Loucy (cell line): ENCODE data around the gene GTPBP2.

Experiments
- H2AFZ ChIP-seq: fragments of 200-600 bp; sonication (generic); 2 replicates; pipeline ENCODE4 v1.6.0; 2016; ENCODE audit warnings: antibody characterized with exemption, mild to moderate bottlenecking, low read length, moderate library complexity
- H3F3A ChIP-seq: fragments of 200-600 bp; 2 replicates; pipeline ENCODE4 v1.6.0; 2016; ENCODE audit warnings: antibody characterized with exemption, low read depth, mild to moderate bottlenecking
- H3K27me3 ChIP-seq: fragments of 200-600 bp; sonication (generic); 2 replicates; pipeline ENCODE4 v1.6.1; 2014; ENCODE audit warnings: low read length, mild to moderate bottlenecking; ENCODE audit not compliant: insufficient read depth, poor library complexity, severe bottlenecking
- H3K36me3 ChIP-seq: fragments of 200-600 bp; sonication (generic); 2 replicates; pipeline ENCODE4 v1.6.1; 2016; ENCODE audit warnings: low read length; ENCODE audit not compliant: insufficient read depth
- H3K4me1 ChIP-seq: fragments of 200-600 bp; sonication (generic); 2 replicates; pipeline ENCODE4 v1.5.1; 2014; ENCODE audit warnings: low read length, mild to moderate bottlenecking; ENCODE audit not compliant: insufficient read depth, poor library complexity, severe bottlenecking
- H3K4me2 ChIP-seq: fragments of 200-600 bp; sonication (generic); 2 replicates; pipeline ENCODE4 v1.6.0; 2014; ENCODE audit warnings: antibody characterized with exemption, low read length, low read depth, mild to moderate bottlenecking; ENCODE audit not compliant: poor library complexity, severe bottlenecking
- H3K4me3 ChIP-seq: fragments of 200-600 bp; sonication (generic); 2 replicates; pipeline ENCODE4 v1.5.1; 2014; ENCODE audit warnings: low read length, mild to moderate bottlenecking, mixed read lengths; ENCODE audit not compliant: poor library complexity, severe bottlenecking
- H3K79me2 ChIP-seq: fragments of 200-600 bp; sonication (generic); 2 replicates; pipeline ENCODE4 v1.6.1; 2014; ENCODE audit warnings: low read length; ENCODE audit not compliant: insufficient read depth
- H3K9ac ChIP-seq: fragments of 200-600 bp; sonication (generic); 2 replicates; pipeline ENCODE4 v1.6.0; 2014; ENCODE audit warnings: mild to moderate bottlenecking, low read depth, low read length, moderate library complexity; ENCODE audit not compliant: poor library complexity, severe bottlenecking
- H3K9me2 ChIP-seq: fragments of 200-600 bp; sonication (generic); replicated peaks from 2 replicates; pipeline ENCODE4 v1.6.1; 2016; ENCODE audit warnings: low read depth, low read length, mixed read lengths
- H3K9me3 ChIP-seq: fragments of 200-600 bp; sonication (generic); 2 replicates; pipeline ENCODE4 v1.6.1; 2014; ENCODE audit warnings: mild to moderate bottlenecking, antibody characterized with exemption, low read length, low read depth; ENCODE audit not compliant: insufficient read depth
- H4K20me1 ChIP-seq: fragments of 200-600 bp; sonication (generic); 2 replicates; pipeline ENCODE4 v1.6.0; 2014; ENCODE audit warnings: antibody characterized with exemption, low read length, mild to moderate bottlenecking; ENCODE audit not compliant: insufficient read depth, poor library complexity, severe bottlenecking
- EZH2phosphoT487 ChIP-seq: fragments of 200-600 bp; IDR thresholded peaks from 2 replicates; pipeline ENCODE4 v1.6.1; 2018; ENCODE audit warnings: antibody characterized with exemption, mild to moderate bottlenecking, moderate library complexity, borderline replicate concordance
- TF ChIP-seq, protein P1 (sequence below): fragments of 200-600 bp; sonication (generic); conservative IDR thresholded peaks from 2 replicates; pipeline ENCODE4 v1.5.1; 2014; ENCODE audit warnings: mild to moderate bottlenecking, antibody characterized with exemption, low read length

Gene GTPBP2

DNA sequence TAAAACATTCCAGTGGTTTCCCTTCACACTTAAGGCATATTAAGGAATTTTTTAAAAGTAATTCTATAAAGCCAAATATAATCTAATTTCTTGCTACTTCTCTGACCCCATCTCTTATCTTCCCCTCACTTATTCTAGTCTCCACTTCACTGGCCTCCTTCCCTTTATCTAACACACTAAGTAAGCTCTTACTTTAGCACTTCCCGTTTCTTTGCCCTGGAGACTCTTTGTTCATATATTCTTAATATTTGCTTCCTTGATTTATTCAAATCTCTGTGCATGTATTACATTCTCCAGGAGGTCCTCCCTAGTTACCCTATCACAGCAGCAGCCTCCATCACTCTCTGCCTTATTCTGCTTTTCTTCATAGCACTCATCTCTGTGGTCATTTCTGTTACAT, 20.3 kb downstream of the GTPBP2 start:
- Histone ChIP-seq H3K27me3 (no peaks in the 10 kb centered on the region), H3K4me3 (no peak overlapping the region), H3K36me3 (peaks cover 67% of the 10 kb centered on the region), H4K20me1 (no peaks in the 10 kb centered on the region), H3K4me1 (no peaks in the 10 kb centered on the region), H3K9me3 (no peaks in the 10 kb centered on the region), H3K9me2 (no peaks in the 10 kb centered on the region), H3K4me2 (no peak overlapping the region), H3K79me2 (no peaks in the 10 kb centered on the region), H3K9ac (no peak overlapping the region), H3F3A (no peaks in the 10 kb centered on the region), H2AFZ (no peak overlapping the region)
- no peak for TF ChIP-seq EZH2phosphoT487
- TF ChIP-seq, protein P1, sequence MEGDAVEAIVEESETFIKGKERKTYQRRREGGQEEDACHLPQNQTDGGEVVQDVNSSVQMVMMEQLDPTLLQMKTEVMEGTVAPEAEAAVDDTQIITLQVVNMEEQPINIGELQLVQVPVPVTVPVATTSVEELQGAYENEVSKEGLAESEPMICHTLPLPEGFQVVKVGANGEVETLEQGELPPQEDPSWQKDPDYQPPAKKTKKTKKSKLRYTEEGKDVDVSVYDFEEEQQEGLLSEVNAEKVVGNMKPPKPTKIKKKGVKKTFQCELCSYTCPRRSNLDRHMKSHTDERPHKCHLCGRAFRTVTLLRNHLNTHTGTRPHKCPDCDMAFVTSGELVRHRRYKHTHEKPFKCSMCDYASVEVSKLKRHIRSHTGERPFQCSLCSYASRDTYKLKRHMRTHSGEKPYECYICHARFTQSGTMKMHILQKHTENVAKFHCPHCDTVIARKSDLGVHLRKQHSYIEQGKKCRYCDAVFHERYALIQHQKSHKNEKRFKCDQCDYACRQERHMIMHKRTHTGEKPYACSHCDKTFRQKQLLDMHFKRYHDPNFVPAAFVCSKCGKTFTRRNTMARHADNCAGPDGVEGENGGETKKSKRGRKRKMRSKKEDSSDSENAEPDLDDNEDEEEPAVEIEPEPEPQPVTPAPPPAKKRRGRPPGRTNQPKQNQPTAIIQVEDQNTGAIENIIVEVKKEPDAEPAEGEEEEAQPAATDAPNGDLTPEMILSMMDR = no peak

DNA sequence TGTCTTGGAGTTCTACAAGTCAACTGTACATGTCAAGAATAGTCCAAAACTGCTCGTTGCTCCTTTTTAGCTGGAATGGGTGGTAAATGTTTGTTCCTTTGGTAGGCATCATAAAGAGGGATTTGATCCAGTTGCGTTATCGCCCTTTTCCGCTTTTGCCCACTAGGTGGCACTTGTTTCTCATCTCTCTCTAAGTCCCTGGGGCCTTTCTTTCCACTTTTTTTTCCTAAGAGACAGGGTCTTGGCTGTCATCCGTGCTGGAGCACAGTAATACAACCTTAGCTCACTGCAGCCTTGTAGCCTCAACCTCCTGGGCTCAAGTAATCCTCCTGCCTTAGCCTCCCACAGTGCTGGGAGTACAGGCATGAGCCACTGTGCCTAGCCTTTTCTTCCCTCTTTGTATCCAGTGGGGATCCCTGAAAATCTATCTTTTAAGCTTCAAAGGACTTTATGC, 20.7 kb downstream of the GTPBP2 start:
- TF ChIP-seq EZH2phosphoT487 = no peak
- TF ChIP-seq, protein P1 = peak; percentile 92
- Histone ChIP-seq H2AFZ (no peak overlapping the region), H3K36me3 (peaks cover 67% of the 10 kb centered on the region), H3K4me1 (no peaks in the 10 kb centered on the region), H3K79me2 (no peaks in the 10 kb centered on the region), H3K9me2 (no peaks in the 10 kb centered on the region), H3K4me2 (no peak overlapping the region), H3F3A (no peaks in the 10 kb centered on the region), H3K4me3 (no peak overlapping the region), H4K20me1 (no peaks in the 10 kb centered on the region), H3K27me3 (no peaks in the 10 kb centered on the region), H3K9ac (no peak overlapping the region), H3K9me3 (no peaks in the 10 kb centered on the region)

DNA sequence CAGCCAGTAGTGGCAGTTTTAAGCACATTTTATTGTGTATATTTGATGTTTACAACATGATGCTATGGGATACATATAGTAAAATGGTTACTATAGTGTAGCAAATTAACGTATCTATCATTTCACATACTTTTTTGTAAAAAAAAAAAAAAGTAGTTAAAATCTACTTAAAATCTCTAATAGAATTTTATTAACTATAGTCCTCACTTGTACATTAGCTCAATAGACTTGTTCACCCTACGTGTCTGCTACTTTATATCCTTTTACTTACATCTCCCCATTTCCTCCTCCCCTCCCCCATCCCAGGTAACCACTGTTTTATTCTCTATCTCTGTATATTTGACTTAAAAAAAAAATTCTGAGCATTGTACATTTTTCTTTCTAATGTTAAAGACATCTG, 23.0 kb downstream of the GTPBP2 start:
- no peaks in the 10 kb centered on the region for H3K27me3 ChIP-seq
- TF ChIP-seq, protein P1 = no peak
- no peak for TF ChIP-seq EZH2phosphoT487
- H3K9ac ChIP-seq = no peak overlapping the region
- H3K9me2 ChIP-seq = no peaks in the 10 kb centered on the region
- H3F3A ChIP-seq = no peaks in the 10 kb centered on the region
- no peaks in the 10 kb centered on the region for H3K79me2 ChIP-seq
- no peaks in the 10 kb centered on the region for H3K9me3 ChIP-seq
- H3K36me3 ChIP-seq = peaks cover 72% of the 10 kb centered on the region
- H3K4me1 ChIP-seq = no peaks in the 10 kb centered on the region
- H3K4me2 ChIP-seq = no peak overlapping the region
- H2AFZ ChIP-seq = no peak overlapping the region
- H3K4me3 ChIP-seq = no peak overlapping the region
- no peaks in the 10 kb centered on the region for H4K20me1 ChIP-seq
